C1 segment of cervical spinal cord (tissue), 14 donors: Measurements from ENCODE around the gene ZNF581.
A peak's percentile ranks its signal among the peaks of the same experiment; 100 is the strongest.

Source experiments
- DNase-seq, 14 donors: peaks; one replicate each; lab custom pipeline; 2025; lab: John Stamatoyannopoulos, UW

ZNF581 gene

GRCh38 chr19:55648585-55649267 lies 5.3 kb downstream of the ZNF581 start:
- DNase-seq = no peak

- no peak for DNase-seq
Measured at GRCh38 chr19:55649268-55650125, 6.0 kb downstream of the ZNF581 start.

- DNase-seq = no peak
Measured at GRCh38 chr19:55650126-55650557, 6.7 kb downstream of the ZNF581 start.

GRCh38 chr19:55650602-55651230 lies 7.3 kb downstream of the ZNF581 start:
- DNase-seq = no peak

GRCh38 chr19:55651236-55651635 lies 7.8 kb downstream of the ZNF581 start:
- no peak for DNase-seq

- no peak for DNase-seq
Measured at GRCh38 chr19:55652311-55653128, 9.1 kb downstream of the ZNF581 start.

GRCh38 chr19:55653651-55654322 lies 10.3 kb downstream of the ZNF581 start:
- peak; percentile 84 to 100 (median 98) for DNase-seq

- peak; percentile 87 to 100 (median 99) for DNase-seq
Measured at GRCh38 chr19:55654323-55654867, 10.9 kb downstream of the ZNF581 start.

GRCh38 chr19:55654868-55655647 lies 11.6 kb downstream of the ZNF581 start, which contains the start of gene U2AF2:
Gene U2AF2 (plus strand): TSS chr19:55655035. CDS start chr19:55655105, 70 bp downstream.
- peak in 12 of 14 donors; percentile 68 to 98 (median 97) for DNase-seq

- DNase-seq = no peak
Measured at GRCh38 chr19:55655648-55656040, 12.2 kb downstream of the ZNF581 start.

GRCh38 chr19:55656552-55656951 lies 13.1 kb downstream of the ZNF581 start:
- no peak for DNase-seq

GRCh38 chr19:55656988-55657747 lies 13.7 kb downstream of the ZNF581 start:
- DNase-seq = no peak

- DNase-seq = no peak
Measured at GRCh38 chr19:55658846-55659459, 15.5 kb downstream of the ZNF581 start.

GRCh38 chr19:55659822-55660221 lies 16.4 kb downstream of the ZNF581 start:
- no peak for DNase-seq

GRCh38 chr19:55660404-55660803 lies 17.0 kb downstream of the ZNF581 start:
- no peak for DNase-seq

- DNase-seq = no peak
Measured at GRCh38 chr19:55660991-55661390, 17.5 kb downstream of the ZNF581 start.

- DNase-seq = no peak
Measured at GRCh38 chr19:55661826-55662225, 18.4 kb downstream of the ZNF581 start.

GRCh38 chr19:55663846-55664536 lies 20.5 kb downstream of the ZNF581 start:
- no peak for DNase-seq
